Left lung (tissue), 10 donors: Measurements from ENCODE around the gene SMAP2. TPM values are rescaled to one million over a fixed set of nuclear protein-coding genes. Genes with fewer than 3 reads are reported as not detected.

Experiments used
- ATAC-seq: fragments of 200-7000 bp; cut with Tn5 transposase; one replicate; pipeline ENCODE4 v1.9.1; 2020; ENCODE audit warnings: moderate library complexity
- DNase-seq, 4 donors: peaks; one replicate each; pipeline ENCODE4 v3.0.0-alpha.2; 2013 to 2020
- H3K27ac ChIP-seq, 2 donors: fragments of 200-600 bp; sonication (generic) in 1 of 2; one replicate each; pipeline versions ENCODE4 v1.5.0 to v1.8.0; 2020 to 2021
- H3K27me3 ChIP-seq, 2 donors: fragments of 200-600 bp; sonication (generic) in 1 of 2; one replicate each; pipeline versions ENCODE4 v1.5.0 to v1.8.0; 2020 to 2021
- H3K36me3 ChIP-seq, 2 donors: fragments of 200-600 bp; sonication (generic) in 1 of 2; one replicate each; pipeline versions ENCODE4 v1.5.0 to v1.8.0; 2020 to 2021
- H3K4me1 ChIP-seq, 2 donors: fragments of 200-600 bp; one replicate each; pipeline ENCODE4 v1.8.0; 2021
- H3K4me3 ChIP-seq, 2 donors: fragments of 200-600 bp; sonication (generic) in 1 of 2; one replicate each; pipeline versions ENCODE4 v1.5.0 to v1.8.0; 2020 to 2021; ENCODE audit warnings: mild to moderate bottlenecking in 1 of 2
- H3K9me3 ChIP-seq, 2 donors: fragments of 200-600 bp; sonication (generic) in 1 of 2; one replicate each; pipeline versions ENCODE4 v1.5.0 to v1.8.0; 2020 to 2021
- CTCF ChIP-seq, 2 donors: fragments of 200-600 bp; sonication (generic) in 1 of 2; IDR thresholded peaks; one replicate each; pipeline versions ENCODE4 v1.5.0 to v1.8.0; 2021; ENCODE audit warnings: antibody characterized with exemption in 2 of 2
- intact Hi-C, 2 donors: fragments of 100-400 bp; cut with DNase I; formaldehyde crosslinking; loops; one replicate each; pipeline versions ENCODE4 v1.11.2 to v1.14.2; 2022
- polyA plus RNA-seq, 6 donors: library from polyadenylated mRNA; unstranded; fragments of 120-200 nt; gene quantifications; one replicate each; pipeline ENCODE4 v1.2.1, GENCODE V29; 2013; ENCODE audit not compliant: insufficient read length in 6 of 6
- total RNA-seq, 2 donors: library from RNA; stranded (reverse); fragmentation: NEBNext Ultra II Directional; extraction: Animal tissue kit (Norgen Biotek cat#: 25700); gene quantifications; one replicate each; pipeline ENCODE4 v1.2.1, GENCODE V29; 2021
- donor health status: DM: no; HTN: yes; CAD: no.
- donor health status: DM: no; HTN: no; CAD: no.

The SMAP2 gene
- total and polyA plus RNA-seq, 8 donors: 22.1 to 77.3 (median 24.8) TPM

GRCh38 chr1:40414331-40414730 is 40.8 kb downstream of the SMAP2 start:
- H3K27ac ChIP-seq: no peak overlapping the region
- no peak for TF ChIP-seq CTCF (IDR thresholded peaks at IDR 0.05)
- DNase-seq (no peak), ATAC-seq (no peak)
- no peak overlapping the region for H3K4me3 ChIP-seq
- intact Hi-C loops: no loop called here
- no peaks in the 10 kb centered on the region for H3K9me3 ChIP-seq
- H3K27me3 ChIP-seq: no peaks in the 10 kb centered on the region
- peaks cover 0 to 98% of the 10 kb centered on the region in 2 donors for H3K36me3 ChIP-seq
- H3K4me1 ChIP-seq: no peaks in the 10 kb centered on the region

- intact Hi-C loops: no loop called here
- ATAC-seq (no peak), DNase-seq (no peak)
- no peak for TF ChIP-seq CTCF (IDR thresholded peaks at IDR 0.05)
- Histone ChIP-seq H3K9me3 (no peaks in the 10 kb centered on the region), H3K36me3 (peaks cover 0 to 92% of the 10 kb centered on the region in 2 donors), H3K4me3 (no peak overlapping the region), H3K4me1 (peaks cover 0 to 14% of the 10 kb centered on the region in 2 donors), H3K27ac (no peak overlapping the region), H3K27me3 (no peaks in the 10 kb centered on the region)
Measured at GRCh38 chr1:40416709-40417108, 43.2 kb downstream of the SMAP2 start.

- DNase-seq (peak in 2 of 4 donors; percentile 39 to 40), ATAC-seq (peak; percentile 60)
Measured at GRCh38 chr1:40421431-40422384, 48.2 kb downstream of the SMAP2 start.

GRCh38 chr1:40422630-40423263 is 49.2 kb downstream of the SMAP2 start:
- H3K27ac ChIP-seq: no peak overlapping the region
- H3K9me3 ChIP-seq: no peaks in the 10 kb centered on the region
- intact Hi-C loops: no loop called here
- ATAC-seq (no peak), DNase-seq (no peak)
- H3K4me3 ChIP-seq: no peak overlapping the region
- peaks cover 0 to 56% of the 10 kb centered on the region in 2 donors for H3K36me3 ChIP-seq
- H3K27me3 ChIP-seq: no peaks in the 10 kb centered on the region
- peaks cover 9 to 34% of the 10 kb centered on the region in 2 donors for H3K4me1 ChIP-seq
- no peak for TF ChIP-seq CTCF (IDR thresholded peaks at IDR 0.05)

More at GRCh38 chr1:40421431-40422384, 48.2 kb downstream of the SMAP2 start:
- Histone ChIP-seq H3K4me3 (no peak overlapping the region), H3K27ac (peak overlapping the region in 1 of 2 donors; percentile 39), H3K27me3 (no peaks in the 10 kb centered on the region), H3K4me1 (peaks cover 9 to 34% of the 10 kb centered on the region in 2 donors), H3K36me3 (peaks cover 0 to 66% of the 10 kb centered on the region in 2 donors), H3K9me3 (no peaks in the 10 kb centered on the region)
- TF ChIP-seq CTCF (IDR thresholded peaks at IDR 0.05): no peak
- intact Hi-C loops: no loop called here

GRCh38 chr1:40423264-40423642 is 49.7 kb downstream of the SMAP2 start:
- peaks cover 0 to 51% of the 10 kb centered on the region in 2 donors for H3K36me3 ChIP-seq
- DNase-seq (peak in 2 of 4 donors; percentile 16 to 36), ATAC-seq (peak; percentile 66)
- intact Hi-C loops: no loop called here
- H3K4me1 ChIP-seq: peaks cover 9 to 34% of the 10 kb centered on the region in 2 donors
- H3K27ac ChIP-seq: no peak overlapping the region
- no peaks in the 10 kb centered on the region for H3K9me3 ChIP-seq
- H3K27me3 ChIP-seq: no peaks in the 10 kb centered on the region
- TF ChIP-seq CTCF (IDR thresholded peaks at IDR 0.05): no peak
- H3K4me3 ChIP-seq: no peak overlapping the region
